ENCODE data around the gene TACR2. TPM values are rescaled to one million over a fixed set of nuclear protein-coding genes. Genes with fewer than 3 reads are reported as not detected.

TACR2 gene
- total and polyA plus RNA-seq, 2 donors: 4.5 to 121 TPM

- peak overlapping the region; percentile 30 for H3K27ac ChIP-seq (ENCODE audit: low read depth)
- no peaks in the 10 kb centered on the region for H3K4me1 ChIP-seq (ENCODE audit: insufficient read depth)
- DNase-seq (ENCODE audit: extremely low spot score): no peak
- H3K4me3 ChIP-seq (ENCODE audit: low read depth, low read length): no peak overlapping the region
- no peaks in the 10 kb centered on the region for H3K36me3 ChIP-seq (ENCODE audit: insufficient read depth)
- 33% methylated on average over 5 of the region's 5 CpGs for WGBS
These were observed 22.6 kb upstream of the TACR2 start for GRCh38 chr10:69439350-69439739.

GRCh38 chr10:69438536-69439349, 22.0 kb upstream of the TACR2 start:
- H3K4me3 ChIP-seq (ENCODE audit: low read depth, low read length): no peak overlapping the region
- peak overlapping the region; percentile 71 for H3K27ac ChIP-seq (ENCODE audit: low read depth)

GRCh38 chr10:69437321-69438259, 20.9 kb upstream of the TACR2 start:
- no peaks in the 10 kb centered on the region for H3K4me1 ChIP-seq (ENCODE audit: insufficient read depth)
- H3K36me3 ChIP-seq (ENCODE audit: insufficient read depth): no peaks in the 10 kb centered on the region
- no peak for DNase-seq (ENCODE audit: extremely low spot score)
- WGBS: 93% methylated on average over 13 of the region's 13 CpGs
- H3K27ac ChIP-seq (ENCODE audit: low read depth): no peak overlapping the region
- H3K4me3 ChIP-seq (ENCODE audit: low read depth, low read length): no peak overlapping the region

More at GRCh38 chr10:69438536-69439349, 22.0 kb upstream of the TACR2 start:
- no peaks in the 10 kb centered on the region for H3K4me1 ChIP-seq (ENCODE audit: insufficient read depth)
- WGBS: 49% methylated on average over 10 of the region's 10 CpGs
- H3K36me3 ChIP-seq (ENCODE audit: insufficient read depth): no peaks in the 10 kb centered on the region
- DNase-seq (ENCODE audit: extremely low spot score): no peak

GRCh38 chr10:69435966-69436520, 19.3 kb upstream of the TACR2 start:
- H3K4me1 ChIP-seq (ENCODE audit: insufficient read depth): no peaks in the 10 kb centered on the region
- H3K27ac ChIP-seq (ENCODE audit: low read depth): no peak overlapping the region
- WGBS: 91% methylated on average over 14 of the region's 14 CpGs
- no peaks in the 10 kb centered on the region for H3K36me3 ChIP-seq (ENCODE audit: insufficient read depth)
- no peak overlapping the region for H3K4me3 ChIP-seq (ENCODE audit: low read depth, low read length)
- no peak for DNase-seq (ENCODE audit: extremely low spot score)

- WGBS: 99% methylated on average over 11 of the region's 11 CpGs
- Histone ChIP-seq H3K4me3 (ENCODE audit: low read depth, low read length) (no peak overlapping the region), H3K4me1 (ENCODE audit: insufficient read depth) (no peaks in the 10 kb centered on the region), H3K36me3 (ENCODE audit: insufficient read depth) (no peaks in the 10 kb centered on the region), H3K27ac (ENCODE audit: low read depth) (no peak overlapping the region)
- DNase-seq (ENCODE audit: extremely low spot score): no peak
These were observed 18.2 kb upstream of the TACR2 start for GRCh38 chr10:69434926-69435325.

GRCh38 chr10:69434169-69434568, 17.5 kb upstream of the TACR2 start:
- no peak for DNase-seq (ENCODE audit: extremely low spot score)
- Histone ChIP-seq H3K4me1 (ENCODE audit: insufficient read depth) (no peaks in the 10 kb centered on the region), H3K4me3 (ENCODE audit: low read depth, low read length) (no peak overlapping the region), H3K36me3 (ENCODE audit: insufficient read depth) (no peaks in the 10 kb centered on the region), H3K27ac (ENCODE audit: low read depth) (no peak overlapping the region)
- 62% methylated on average over 2 of the region's 2 CpGs for WGBS

- 84% methylated on average over 8 of the region's 8 CpGs for WGBS
- Histone ChIP-seq H3K36me3 (ENCODE audit: insufficient read depth) (no peaks in the 10 kb centered on the region), H3K4me1 (ENCODE audit: insufficient read depth) (peaks cover 1% of the 10 kb centered on the region), H3K4me3 (ENCODE audit: low read depth, low read length) (no peak overlapping the region), H3K27ac (ENCODE audit: low read depth) (no peak overlapping the region)
- DNase-seq (ENCODE audit: extremely low spot score): no peak
These were observed 11.4 kb upstream of the TACR2 start for GRCh38 chr10:69428165-69428564.

- Histone ChIP-seq H3K36me3 (ENCODE audit: insufficient read depth) (no peaks in the 10 kb centered on the region), H3K4me3 (ENCODE audit: low read depth, low read length) (no peak overlapping the region), H3K4me1 (ENCODE audit: insufficient read depth) (peaks cover 1% of the 10 kb centered on the region), H3K27ac (ENCODE audit: low read depth) (no peak overlapping the region)
- DNase-seq (ENCODE audit: extremely low spot score): no peak
- WGBS: 72% methylated on average over 4 of the region's 4 CpGs
These were observed 9.6 kb upstream of the TACR2 start for GRCh38 chr10:69426376-69426727.

- WGBS: 62% methylated on average over 5 of the region's 5 CpGs
- no peak for DNase-seq (ENCODE audit: extremely low spot score)
- no peak overlapping the region for H3K27ac ChIP-seq (ENCODE audit: low read depth)
These were observed 9.0 kb upstream of the TACR2 start for GRCh38 chr10:69425511-69426298.

GRCh38 chr10:69425041-69425440, 8.3 kb upstream of the TACR2 start:
- 95% methylated on average over 2 of the region's 2 CpGs for WGBS
- H3K4me3 ChIP-seq (ENCODE audit: low read depth, low read length): no peak overlapping the region
- no peaks in the 10 kb centered on the region for H3K36me3 ChIP-seq (ENCODE audit: insufficient read depth)
- DNase-seq (ENCODE audit: extremely low spot score): no peak
- H3K27ac ChIP-seq (ENCODE audit: low read depth): no peak overlapping the region
- H3K4me1 ChIP-seq (ENCODE audit: insufficient read depth): peaks cover 1% of the 10 kb centered on the region

More at GRCh38 chr10:69425511-69426298, 9.0 kb upstream of the TACR2 start:
- H3K4me1 ChIP-seq (ENCODE audit: insufficient read depth): peaks cover 1% of the 10 kb centered on the region
- H3K4me3 ChIP-seq (ENCODE audit: low read depth, low read length): no peak overlapping the region
- H3K36me3 ChIP-seq (ENCODE audit: insufficient read depth): no peaks in the 10 kb centered on the region

GRCh38 chr10:69422676-69423075, 6.0 kb upstream of the TACR2 start:
- no peak for DNase-seq (ENCODE audit: extremely low spot score)
- Histone ChIP-seq H3K4me1 (ENCODE audit: insufficient read depth) (peaks cover 1% of the 10 kb centered on the region), H3K27ac (ENCODE audit: low read depth) (no peak overlapping the region), H3K4me3 (ENCODE audit: low read depth, low read length) (no peak overlapping the region), H3K36me3 (ENCODE audit: insufficient read depth) (no peaks in the 10 kb centered on the region)
- 85% methylated on average over 4 of the region's 4 CpGs for WGBS

- 34% methylated on average over 13 of the region's 13 CpGs for WGBS
- no peak overlapping the region for H3K4me3 ChIP-seq (ENCODE audit: low read depth, low read length)
- H3K4me1 ChIP-seq (ENCODE audit: insufficient read depth): peaks cover 1% of the 10 kb centered on the region
- H3K27ac ChIP-seq (ENCODE audit: low read depth): no peak overlapping the region
- no peak for DNase-seq (ENCODE audit: extremely low spot score)
- no peaks in the 10 kb centered on the region for H3K36me3 ChIP-seq (ENCODE audit: insufficient read depth)
These were observed 5.0 kb upstream of the TACR2 start for GRCh38 chr10:69421611-69422308.

GRCh38 chr10:69419744-69420126, 3.0 kb upstream of the TACR2 start:
- H3K4me3 ChIP-seq (ENCODE audit: low read depth, low read length): no peak overlapping the region
- H3K4me1 ChIP-seq (ENCODE audit: insufficient read depth): no peaks in the 10 kb centered on the region
- H3K36me3 ChIP-seq (ENCODE audit: insufficient read depth): no peaks in the 10 kb centered on the region
- no peak overlapping the region for H3K27ac ChIP-seq (ENCODE audit: low read depth)
- WGBS: 85% methylated on average over 11 of the region's 11 CpGs
- DNase-seq (ENCODE audit: extremely low spot score): no peak
